ENCODE measurements around the gene COA8.
"Not testable (repeated sequence)": the region's sequence is repeated elsewhere in the genome, so short reads cannot be mapped to it uniquely, and the experiment has no call there.

Gene COA8

GRCh38 chr14:103568952-103569351 is 6.2 kb downstream of the COA8 start:
- in situ Hi-C loops (cut with MboI; ENCODE audit: low sequenced_read_pairs): no loop called here

- in situ Hi-C loops (cut with MboI; ENCODE audit: low sequenced_read_pairs): no loop called here
Measured at GRCh38 chr14:103569408-103569807, 6.6 kb downstream of the COA8 start.

GRCh38 chr14:103574104-103574503 is 11.3 kb downstream of the COA8 start:
- in situ Hi-C loops (cut with MboI; ENCODE audit: low sequenced_read_pairs): no loop called here

GRCh38 chr14:103574707-103575285 is 12.0 kb downstream of the COA8 start:
- in situ Hi-C loops (cut with MboI; ENCODE audit: low sequenced_read_pairs): no loop called here

- in situ Hi-C loops (cut with MboI; ENCODE audit: low sequenced_read_pairs): no loop called here
Measured at GRCh38 chr14:103576371-103577024, 13.7 kb downstream of the COA8 start.

GRCh38 chr14:103578401-103579075 is 15.8 kb downstream of the COA8 start:
- in situ Hi-C loops (cut with MboI; ENCODE audit: low sequenced_read_pairs): no loop called here

- in situ Hi-C loops (cut with MboI; ENCODE audit: low sequenced_read_pairs): no loop called here
Measured at GRCh38 chr14:103581206-103581605, 18.4 kb downstream of the COA8 start.

GRCh38 chr14:103581954-103582703 is 19.4 kb downstream of the COA8 start:
- in situ Hi-C loops (cut with MboI; ENCODE audit: low sequenced_read_pairs): no loop called here

GRCh38 chr14:103584326-103584915 is 21.7 kb downstream of the COA8 start:
- in situ Hi-C loops (cut with MboI; ENCODE audit: low sequenced_read_pairs): no loop called here

- in situ Hi-C loops (cut with MboI; ENCODE audit: low sequenced_read_pairs): no loop called here
Measured at GRCh38 chr14:103593577-103593976, 30.8 kb downstream of the COA8 start.

- in situ Hi-C loops (cut with MboI; ENCODE audit: low sequenced_read_pairs): no loop called here
Measured at GRCh38 chr14:103594265-103594664, 31.5 kb downstream of the COA8 start.

GRCh38 chr14:103597623-103598377 is 35.0 kb downstream of the COA8 start:
- in situ Hi-C loops (cut with MboI; ENCODE audit: low sequenced_read_pairs): no loop called here

GRCh38 chr14:103600503-103600902 is 37.7 kb downstream of the COA8 start:
- in situ Hi-C loops (cut with MboI; ENCODE audit: low sequenced_read_pairs): no loop called here

- in situ Hi-C loops (cut with MboI; ENCODE audit: low sequenced_read_pairs): no loop called here
Measured at GRCh38 chr14:103604620-103605019, 41.9 kb downstream of the COA8 start.

GRCh38 chr14:103606963-103607668 is 44.4 kb downstream of the COA8 start:
- in situ Hi-C loops (cut with MboI; ENCODE audit: low sequenced_read_pairs): no loop called here

GRCh38 chr14:103607822-103608221 is 45.1 kb downstream of the COA8 start:
- in situ Hi-C loops (cut with MboI; ENCODE audit: low sequenced_read_pairs): no loop called here

GRCh38 chr14:103609081-103609480 is 46.3 kb downstream of the COA8 start:
- in situ Hi-C loops (cut with MboI; ENCODE audit: low sequenced_read_pairs): not testable (repeated sequence)

GRCh38 chr14:103611215-103611614 is 48.5 kb downstream of the COA8 start:
- in situ Hi-C loops (cut with MboI; ENCODE audit: low sequenced_read_pairs): no loop called here

GRCh38 chr14:103613517-103613916 is 50.8 kb downstream of the COA8 start:
- in situ Hi-C loops (cut with MboI; ENCODE audit: low sequenced_read_pairs): no loop called here

Measured in HL-60/S4 treated with retinoic acid at 250 ng/mL for 4 days and 3 days (cell line).